Uterus (tissue), 2 donors: ENCODE results near the gene DSG3.

Source experiments
- CTCF ChIP-seq, 4 experiments: fragments of 200-600 bp in 2 of 4; fragments of 450-650 bp in 2 of 4; sonication (generic) in 2 of 4; IDR thresholded peaks; one replicate each; pipeline ENCODE4 v1.5.1; 2016 to 2019; ENCODE audit warnings: antibody characterized with exemption in 4 of 4, mild to moderate bottlenecking in 2 of 4, moderate library complexity in 1 of 4
- POLR2A ChIP-seq, 2 donors: fragments of 450-650 bp; IDR thresholded peaks; one replicate each; pipeline ENCODE4 v1.6.1; 2016; ENCODE audit warnings: antibody characterized with exemption in 2 of 2, mild to moderate bottlenecking in 1 of 2, moderate library complexity in 1 of 2

- TF ChIP-seq CTCF (IDR thresholded peaks at IDR 0.05) (no peak), POLR2A (IDR thresholded peaks at IDR 0.05) (no peak)
These were observed 49.9 kb downstream of the DSG3 start for GRCh38 chr18:31497404-31497835.
